CD4-positive, alpha-beta T cell treated with Interleukin-4 for 4 hours (primary cell): ENCODE data around the gene WNT2.
"Not testable (repeated sequence)": the region's sequence is repeated elsewhere in the genome, so short reads cannot be mapped to it uniquely, and the experiment has no call there.

ENCODE experiments used
- DNase-seq: peaks from one replicate; pipeline ENCODE4 v3.0.0-alpha.2; 2020

WNT2 gene

GRCh38 chr7:117300506-117300905 lies 22.4 kb downstream of the WNT2 start:
- DNase-seq, result not testable (repeated sequence)

- no peak for DNase-seq
Observed at GRCh38 chr7:117297606-117298005, 25.3 kb downstream of the WNT2 start.

GRCh38 chr7:117296066-117296465 lies 26.8 kb downstream of the WNT2 start:
- DNase-seq, result no peak

- no peak for DNase-seq
Observed at GRCh38 chr7:117285826-117286225, 37.0 kb downstream of the WNT2 start.

- DNase-seq, result no peak
Observed at GRCh38 chr7:117284692-117285091, 38.2 kb downstream of the WNT2 start.

- no peak for DNase-seq
Observed at GRCh38 chr7:117283779-117284178, 39.1 kb downstream of the WNT2 start.

GRCh38 chr7:117283371-117283770 lies 39.5 kb downstream of the WNT2 start:
- DNase-seq, result no peak

- no peak for DNase-seq
Observed at GRCh38 chr7:117282239-117282812, 40.5 kb downstream of the WNT2 start.

- no peak for DNase-seq
Observed at GRCh38 chr7:117281562-117281961, 41.3 kb downstream of the WNT2 start.

- DNase-seq, result no peak
Observed at GRCh38 chr7:117279931-117280557, 42.8 kb downstream of the WNT2 start.

GRCh38 chr7:117279203-117279602 lies 43.7 kb downstream of the WNT2 start:
- DNase-seq, result no peak

GRCh38 chr7:117278040-117278439 lies 44.8 kb downstream of the WNT2 start:
- no peak for DNase-seq

GRCh38 chr7:117277576-117277975 lies 45.3 kb downstream of the WNT2 start:
- no peak for DNase-seq

- no peak for DNase-seq
Observed at GRCh38 chr7:117274951-117275350, 47.9 kb downstream of the WNT2 start.

GRCh38 chr7:117273814-117274225 lies 49.0 kb downstream of the WNT2 start:
- DNase-seq, result no peak

GRCh38 chr7:117273325-117273724 lies 49.5 kb downstream of the WNT2 start:
- no peak for DNase-seq

GRCh38 chr7:117272017-117272759 lies 50.7 kb downstream of the WNT2 start:
- DNase-seq, result no peak

GRCh38 chr7:117271566-117271965 lies 51.3 kb downstream of the WNT2 start:
- no peak for DNase-seq

GRCh38 chr7:117270371-117270770 lies 52.5 kb downstream of the WNT2 start:
- DNase-seq, result no peak

- no peak for DNase-seq
Observed at GRCh38 chr7:117269886-117270285, 53.0 kb downstream of the WNT2 start.

- DNase-seq, result no peak
Observed at GRCh38 chr7:117269417-117269816, 53.4 kb downstream of the WNT2 start.

GRCh38 chr7:117264716-117265115 lies 58.1 kb downstream of the WNT2 start:
- DNase-seq, result no peak

GRCh38 chr7:117262546-117262945 lies 60.3 kb downstream of the WNT2 start:
- no peak for DNase-seq

- no peak for DNase-seq
Observed at GRCh38 chr7:117259615-117260014, 63.2 kb downstream of the WNT2 start.
